GM12878 (cell line): ENCODE results near the gene KRTAP3-3. TPM values are rescaled to one million over a fixed set of nuclear protein-coding genes. Genes with fewer than 3 reads are reported as not detected.

Experiments
- ATAC-seq: fragments of 200-7000 bp; cut with Tn5 transposase; 3 replicates; pipeline ENCODE4 v1.9.1; 2020; ENCODE audit warnings: mild to moderate bottlenecking, moderate library complexity
- BruUV-seq: library from RNA; stranded (reverse); fragments of 400-500 nt; replicated peaks from 2 replicates; lab custom pipeline; 2021; lab: Mats Ljungman, UMichigan
- CTCF ChIA-PET: fragments of 300-600 bp; sonication (Branson Sonifier 250); formaldehyde crosslinking; extraction: SDS; loops from one replicate; lab custom pipeline; 2021; ENCODE audit warnings: inconsistent platforms; lab: Yijun Ruan, JAX
- POLR2A ChIA-PET: fragments of 350-600 bp; formaldehyde crosslinking; extraction: SDS; loops from one replicate; lab custom pipeline; 2021; ENCODE audit warnings: inconsistent platforms; lab: Charles Lee
- RAD21 ChIA-PET: fragments of 300-600 bp; sonication (Branson Sonifier 250); formaldehyde crosslinking; loops from one replicate; lab custom pipeline; 2023; ENCODE audit warnings: antibody characterized with exemption; ENCODE audit not compliant: unreplicated experiment; lab: Charles Lee
- SMC1A ChIA-PET: fragments of 300-600 bp; sonication (Branson Sonifier 250); formaldehyde crosslinking; loops from one replicate; lab custom pipeline; 2023; ENCODE audit not compliant: unreplicated experiment, uncharacterized antibody; lab: Charles Lee
- DNase-seq: peaks from one replicate; pipeline ENCODE4 v3.0.0-alpha.2; 2011; ENCODE audit warnings: low read depth, low spot score
- FAIRE-seq: peaks from 3 replicates; lab custom pipeline; 2011; peaks lifted over from hg19 to GRCh38; lab: Jason Lieb, UNC
- H2AFZ ChIP-seq: 2 replicates; pipeline ENCODE4 v1.6.0; 2011; ENCODE audit warnings: low read depth, low read length, control low read depth; ENCODE audit not compliant: control insufficient read depth
- H3K27ac ChIP-seq: 2 replicates; pipeline ENCODE4 v1.5.1; 2011; ENCODE audit warnings: control low read depth; ENCODE audit not compliant: control insufficient read depth, insufficient read depth
- H3K27me3 ChIP-seq, 2 experiments: replicated peaks in 1 of 2; 2 replicates each; pipeline versions ENCODE4 v1.6.0 to v1.6.1; 2011; ENCODE audit warnings: low read length in 1 of 2; ENCODE audit not compliant: control insufficient read depth in 2 of 2, insufficient read depth in 2 of 2
- H3K36me3 ChIP-seq, 2 experiments: 2 replicates each; pipeline ENCODE4 v1.5.1; 2011; ENCODE audit warnings: low read length in 1 of 2; ENCODE audit not compliant: control insufficient read depth in 2 of 2, insufficient read depth in 2 of 2
- H3K4me1 ChIP-seq: 2 replicates; pipeline ENCODE4 v1.6.1; 2011; ENCODE audit warnings: mild to moderate bottlenecking, low read length, moderate library complexity, mixed read lengths; ENCODE audit not compliant: control insufficient read depth, insufficient read depth
- H3K4me2 ChIP-seq: 2 replicates; pipeline ENCODE4 v1.6.0; 2011; ENCODE audit warnings: control low read depth; ENCODE audit not compliant: control insufficient read depth, insufficient read depth
- H3K4me3 ChIP-seq: fragments of 200-600 bp; sonication (generic); 2 replicates; pipeline ENCODE4 v1.5.1; 2016
- H3K79me2 ChIP-seq: 2 replicates; pipeline ENCODE4 v1.6.0; 2011; ENCODE audit warnings: low read length; ENCODE audit not compliant: control insufficient read depth, insufficient read depth
- H3K9ac ChIP-seq: 2 replicates; pipeline ENCODE4 v1.8.0; 2011; ENCODE audit warnings: low read length, control low read depth, mixed read lengths; ENCODE audit not compliant: control insufficient read depth, insufficient read depth
- H3K9me3 ChIP-seq: replicated peaks from 3 replicates; pipeline ENCODE4 v1.5.1; 2011; ENCODE audit warnings: mild to moderate bottlenecking, low read length; ENCODE audit not compliant: control insufficient read depth, insufficient read depth
- H4K20me1 ChIP-seq: 2 replicates; pipeline ENCODE4 v1.6.0; 2011; ENCODE audit not compliant: control insufficient read depth, insufficient read depth
- CHD2 ChIP-seq: IDR thresholded peaks from 2 replicates; pipeline ENCODE4 v1.6.1; 2011; ENCODE audit warnings: low read depth, low read length, improper control_type of control experiment, borderline replicate concordance
- CREM ChIP-seq: IDR thresholded peaks from 2 replicates; pipeline ENCODE4 v1.6.1; 2014; ENCODE audit warnings: antibody characterized with exemption, low read depth
- GATAD2B ChIP-seq: fragments of 450-650 bp; conservative IDR thresholded peaks from 2 replicates; pipeline ENCODE4 v1.6.1; 2017; ENCODE audit warnings: low read depth, mild to moderate bottlenecking, moderate library complexity
- IRF3 ChIP-seq: fragments of 450-650 bp; IDR thresholded peaks from 2 replicates; pipeline ENCODE4 v1.6.1; 2014; ENCODE audit warnings: mild to moderate bottlenecking
- JUNB ChIP-seq: IDR thresholded peaks from 2 replicates; pipeline ENCODE4 v1.6.1; 2016; ENCODE audit warnings: antibody characterized with exemption, mild to moderate bottlenecking
- MAX ChIP-seq: IDR thresholded peaks from 2 replicates; pipeline ENCODE4 v1.6.1; 2012; ENCODE audit warnings: low read depth, low read length, improper control_type of control experiment
- NFYA ChIP-seq: IDR thresholded peaks from 2 replicates; pipeline ENCODE4 v1.6.1; 2011; ENCODE audit warnings: low read depth, mild to moderate bottlenecking, low read length, improper control_type of control experiment, borderline replicate concordance
- NR2C2 ChIP-seq: IDR thresholded peaks from 2 replicates; pipeline ENCODE4 v1.6.1; 2011; ENCODE audit warnings: borderline replicate concordance, low read depth; ENCODE audit not compliant: control insufficient read depth, insufficient read length
- NR2F1 ChIP-seq: fragments of 450-650 bp; conservative IDR thresholded peaks from 2 replicates; pipeline ENCODE4 v1.6.1; 2017; ENCODE audit warnings: mild to moderate bottlenecking
- PAX5 ChIP-seq: IDR thresholded peaks from 2 replicates; pipeline ENCODE4 v1.6.1; 2011; ENCODE audit warnings: low read depth, low read length, borderline replicate concordance
- POLR2AphosphoS5 ChIP-seq: IDR thresholded peaks from 2 replicates; pipeline ENCODE4 v1.6.1; 2011; ENCODE audit warnings: mild to moderate bottlenecking, low read length, inconsistent platforms
- PRDM15 ChIP-seq: fragments of 450-650 bp; formaldehyde crosslinking; IDR thresholded peaks from 2 replicates; pipeline ENCODE4 v1.4.0; 2020; ENCODE audit warnings: mild to moderate bottlenecking, moderate library complexity
- RBBP5 ChIP-seq: fragments of 200-600 bp; sonication (generic); conservative IDR thresholded peaks from 2 replicates; pipeline ENCODE4 v1.6.1; 2016
- TBL1XR1 ChIP-seq: IDR thresholded peaks from 2 replicates; pipeline ENCODE4 v1.6.1; 2012; ENCODE audit warnings: low read depth, low read length, improper control_type of control experiment
- ZZZ3 ChIP-seq: IDR thresholded peaks from 2 replicates; pipeline ENCODE4 v1.6.1; 2011; ENCODE audit warnings: low read depth; ENCODE audit not compliant: control insufficient read depth, insufficient read length
- WGBS: methylation state at CpG from one replicate; pipeline ENCODE4 v1.1.6; 2016; ENCODE audit warnings: low lambda C conversion rate; ENCODE audit not compliant: insufficient replicate concordance, insufficient coverage; ENCODE audit errors: missing lambda C conversion rate; 5-methylcytosine and 5-hydroxymethylcytosine counted together
- in situ Hi-C: fragments of 300-500 bp; cut with MboI; formaldehyde crosslinking; loops from 9 replicates; pipeline ENCODE4 v1.14.3; 2018; ENCODE audit warnings: mixed read lengths
- intact Hi-C: fragments of 100-400 bp; cut with micrococcal nuclease; formaldehyde crosslinking; loops from one replicate; pipeline ENCODE4 v1.14.2; 2022; ENCODE audit not compliant: unreplicated experiment
- polyA plus RNA-seq, 11 experiments: library from polyadenylated mRNA; depleted of rRNA in 4 of 11; unstranded in 6 of 11; stranded (reverse) in 5 of 11; fragments of >200 nt; fragmentation: Nextera tagmentation in 4 of 11; fragmentation: Illumina TruSeq in 1 of 11; extraction: Ambion mirVana in 4 of 11; extraction: Trizol in 1 of 11; gene quantifications; 1 replicate in 1 of 11; 2 replicates in 10 of 11; pipeline versions ENCODE4 v1.2.1 to v1.2.3, GENCODE V29; 2011 to 2016; ENCODE audit warnings: inconsistent platforms in 2 of 11, missing spikeins in 2 of 11, low read depth in 1 of 11
- total RNA-seq, 4 experiments: library from RNA; depleted of rRNA in 3 of 4; stranded (reverse); fragments of >200 nt in 3 of 4; fragmentation: Illumina TruSeq in 1 of 4; extraction: Trizol in 1 of 4; gene quantifications; 2 replicates each; pipeline versions ENCODE4 v1.2.1 to v1.2.3, GENCODE V29; 2013 to 2021

Gene KRTAP3-3
- total and polyA plus RNA-seq, 10 of the 15 experiments (the other 5 are each of a cell fraction or from before 2014, with no cell fraction given), result not detected

GRCh38 chr17:40993084-40993483 lies 880 bp downstream of the KRTAP3-3 start:
- H2AFZ ChIP-seq, result no peak overlapping the region
- no TSS peak for BruUV-seq
- 84% methylated on average over 2 of the region's 2 CpGs for WGBS

More at GRCh38 chr17:40993084-40993483, 880 bp downstream of the KRTAP3-3 start:
- no peaks in the 10 kb centered on the region for H3K9me3 ChIP-seq
- FAIRE-seq (no peak), DNase-seq (no peak), ATAC-seq (no peak)
- H3K4me1 ChIP-seq, result no peaks in the 10 kb centered on the region
- intact Hi-C loops, result no loop called here
- ChIA-PET CTCF (no interaction called here), SMC1A (no interaction called here), RAD21 (no interaction called here), POLR2A (no interaction called here)
- H3K27ac ChIP-seq, result no peak overlapping the region
- H3K4me3 ChIP-seq, result no peak overlapping the region
- no peaks in the 10 kb centered on the region for H3K79me2 ChIP-seq
- no peak for TF ChIP-seq POLR2AphosphoS5
- TF ChIP-seq TBL1XR1, result no peak
- no peak for TF ChIP-seq NR2F1
- TF ChIP-seq GATAD2B, result no peak
- TF ChIP-seq NR2C2, result no peak
- TF ChIP-seq IRF3, result no peak
- TF ChIP-seq NFYA, result no peak
- TF ChIP-seq MAX, result no peak
- TF ChIP-seq PRDM15 (CRISPR knock-in tag), result no peak
- TF ChIP-seq RBBP5, result no peak
- no peak for TF ChIP-seq JUNB
- TF ChIP-seq PAX5, result no peak
- no peak for TF ChIP-seq CREM
- TF ChIP-seq ZZZ3, result no peak
- TF ChIP-seq CHD2, result no peak
- peaks cover 0 to 8% of the 10 kb centered on the region in 2 experiments; a peak in 1 of 4 replicates for H3K27me3 ChIP-seq
- no peak overlapping the region for H3K9ac ChIP-seq
- no peaks in the 10 kb centered on the region for H3K36me3 ChIP-seq
- H3K4me2 ChIP-seq, result no peak overlapping the region
- no peaks in the 10 kb centered on the region for H4K20me1 ChIP-seq
- in situ Hi-C loops, result no loop called here
